Measurements from ENCODE around the gene COL27A1.

The COL27A1 gene

DNA sequence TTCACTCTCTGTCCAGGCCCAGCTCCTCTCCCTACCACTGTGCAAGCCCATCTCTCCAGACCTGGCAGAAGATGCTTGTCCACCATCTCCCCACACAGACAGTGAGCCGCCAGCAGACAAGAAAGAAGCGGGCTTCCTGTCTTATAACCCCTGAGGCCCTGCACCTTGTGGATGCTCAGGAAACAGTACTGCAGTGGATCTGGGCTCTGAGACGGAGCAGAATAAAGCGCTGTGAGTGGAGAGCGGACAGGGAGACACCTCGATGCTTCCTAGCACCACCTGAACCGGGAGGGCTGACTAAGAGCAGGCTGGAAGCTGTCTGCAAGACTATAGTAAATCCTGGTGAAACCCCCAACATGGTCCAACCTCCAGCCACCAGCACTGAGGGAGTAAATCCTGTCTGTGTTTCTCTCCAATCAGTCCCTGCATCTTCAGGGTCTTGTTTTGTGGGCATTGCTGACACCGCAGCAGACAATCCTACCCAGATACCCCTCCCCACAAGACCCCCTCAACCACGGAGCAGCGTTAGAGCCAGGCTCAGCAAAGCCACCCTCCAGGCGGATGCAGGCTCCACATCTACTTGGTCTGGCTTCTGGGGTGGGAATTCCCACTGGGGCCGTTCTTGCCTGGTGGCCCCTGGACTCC is 193.0 kb downstream of the COL27A1 start:
- DNase-seq, result no peak

GRCh38 chr9:114348906-114349482 is 193.7 kb downstream of the COL27A1 start:
- no peak for DNase-seq

GRCh38 chr9:114349713-114350480 is 194.6 kb downstream of the COL27A1 start:
- no peak for DNase-seq

DNA sequence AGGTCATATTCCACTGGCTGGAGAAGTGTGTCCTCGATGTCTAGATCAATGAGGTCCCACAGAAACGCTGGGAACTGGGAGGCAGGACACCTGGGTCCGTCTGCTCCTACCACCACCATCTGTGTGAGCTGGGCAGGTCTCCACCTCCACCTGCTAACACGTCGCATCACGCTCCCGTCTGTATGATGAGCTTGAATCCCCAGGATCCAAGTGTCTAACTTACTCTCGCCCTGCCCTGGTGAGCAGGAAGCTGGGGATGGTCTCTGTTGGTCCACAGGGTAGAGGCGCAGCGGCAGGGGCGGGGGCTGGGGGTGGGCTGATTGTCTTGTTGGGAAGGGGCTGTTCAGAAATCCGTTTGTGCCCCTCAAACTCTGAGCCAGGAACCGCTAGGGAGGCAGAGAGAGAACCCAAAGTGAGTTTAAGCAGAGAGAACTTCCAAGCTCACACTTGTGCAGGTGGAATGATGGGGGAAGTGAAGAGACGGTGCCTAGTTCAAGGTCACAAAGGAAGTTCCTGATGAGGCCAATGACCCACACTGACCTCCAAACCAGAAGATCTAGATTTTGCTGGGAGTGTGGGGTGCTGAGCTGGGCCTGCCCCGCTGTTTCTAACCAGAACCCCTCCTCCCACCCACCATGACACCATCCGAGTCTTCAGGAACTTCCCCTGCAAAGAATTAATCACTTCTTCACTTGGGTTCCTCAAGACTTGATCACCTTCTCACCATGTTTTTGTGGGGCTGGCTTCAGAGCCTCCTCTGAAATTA is 195.5 kb downstream of the COL27A1 start:
- no peak for DNase-seq

- no peak for DNase-seq
Measured at GRCh38 chr9:114351932-114352331, 196.6 kb downstream of the COL27A1 start.

DNA sequence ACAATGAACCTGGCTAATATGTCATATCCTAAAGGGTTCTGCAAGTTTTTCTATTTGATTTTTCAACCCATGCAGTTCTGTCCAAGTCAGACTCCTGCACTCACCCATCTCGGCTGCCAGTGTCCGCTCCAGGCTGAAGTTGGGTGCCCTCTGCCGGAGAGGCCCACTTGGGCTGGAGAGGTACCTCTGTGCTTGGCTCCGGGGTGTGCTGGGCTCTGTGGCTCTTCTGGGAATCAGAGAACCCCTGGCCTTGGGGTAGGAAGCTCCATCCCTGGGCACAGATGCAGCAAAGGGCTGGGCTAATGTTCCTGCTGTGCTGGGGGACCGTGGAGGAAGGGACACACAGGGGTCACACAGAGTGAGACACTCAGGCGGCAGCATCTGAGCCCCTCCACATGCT is 200.5 kb downstream of the COL27A1 start:
- DNase-seq, result no peak

DNA sequence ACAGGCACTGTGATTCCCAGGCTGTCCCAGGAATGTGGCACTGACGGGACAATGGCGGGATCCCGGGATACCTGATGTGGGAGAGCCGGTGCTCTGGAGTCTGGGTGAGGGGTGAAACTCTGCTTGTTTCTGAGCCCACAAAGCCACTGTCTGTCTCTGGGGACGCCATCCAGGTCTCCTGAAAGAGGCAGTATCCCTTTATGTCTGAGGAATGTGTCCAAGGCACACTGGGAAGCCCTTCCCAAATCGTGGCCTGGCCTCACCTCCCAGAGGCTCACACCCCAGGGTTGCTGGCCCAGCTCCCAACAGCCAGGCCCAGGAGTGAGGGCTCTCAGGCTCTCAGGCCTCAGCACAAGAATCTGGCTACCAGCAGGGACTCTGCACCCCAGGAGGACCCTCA is 201.5 kb downstream of the COL27A1 start:
- DNase-seq, result no peak

GRCh38 chr9:114357360-114357759 is 202.0 kb downstream of the COL27A1 start:
- no peak for DNase-seq

GRCh38 chr9:114357911-114358328 is 202.6 kb downstream of the COL27A1 start:
- no peak for DNase-seq

DNA sequence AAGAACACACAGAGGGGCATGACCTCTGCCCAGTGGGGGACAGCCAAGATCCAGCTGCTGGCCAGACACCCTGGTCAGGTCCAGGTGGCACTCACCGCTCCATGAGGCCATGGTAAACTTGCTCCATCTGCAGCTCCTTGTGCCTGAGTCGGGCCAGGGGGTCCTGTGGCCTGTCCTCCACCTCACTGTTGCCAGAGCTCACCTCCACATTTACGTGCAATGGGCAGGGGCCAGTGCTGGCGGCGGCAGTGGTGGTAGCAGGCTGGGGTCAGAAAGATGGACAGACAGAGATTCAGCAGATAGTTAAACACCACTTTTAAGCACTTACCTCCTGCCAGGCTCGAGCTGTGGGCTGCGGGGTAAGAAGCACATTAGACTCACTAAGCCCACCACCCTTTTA is 204.5 kb downstream of the COL27A1 start:
- DNase-seq, result no peak

GRCh38 chr9:114361542-114361941 is 206.2 kb downstream of the COL27A1 start:
- no peak for DNase-seq
